ENCODE results near the gene ARMC9. TPM values are rescaled to one million over a fixed set of nuclear protein-coding genes. Genes with fewer than 3 reads are reported as not detected.

ARMC9 gene
- total RNA-seq, 1 experiment from 2014 or later = 16.4 TPM

GRCh38 chr2:231223001-231223375 is 24.6 kb downstream of the ARMC9 start:
- no peak overlapping the region for H3K27ac ChIP-seq (ENCODE audit: low read depth, low read length)
- DNase-seq (ENCODE audit: low read depth, low spot score) (no peak), ATAC-seq (no peak)
- BruUV-seq (replicated peaks) = no TSS peak
- H3K79me2 ChIP-seq (ENCODE audit: insufficient read depth, low read length) = no peaks in the 10 kb centered on the region
- no peaks in the 10 kb centered on the region for H3K27me3 ChIP-seq (ENCODE audit: insufficient read depth, low read length)
- no peaks in the 10 kb centered on the region for H3K9me3 ChIP-seq (ENCODE audit: control insufficient read depth in 1 of 2, insufficient read depth in 1 of 2, low read depth in 1 of 2, low read length in 2 of 2)
- H3K4me2 ChIP-seq (ENCODE audit: low read length) = no peak overlapping the region
- no peaks in the 10 kb centered on the region for H4K20me1 ChIP-seq (ENCODE audit: insufficient read depth)
- H2AFZ ChIP-seq (ENCODE audit: low read depth, low read length, poor library complexity, severe bottlenecking) = no peak overlapping the region
- ChIA-PET RAD21 (ENCODE audit: low non-redundant PET in 1 of 2, low total read pairs in 2 of 2, uncharacterized antibody in 2 of 2, unreplicated experiment in 2 of 2) (no interaction called here), CTCF (no interaction called here), POLR2A (no interaction called here)
- H3K9ac ChIP-seq (ENCODE audit: low read length) = no peak overlapping the region
- H3K36me3 ChIP-seq (ENCODE audit: control insufficient read depth in 1 of 2, insufficient read depth in 2 of 2, low read length in 2 of 2) = peaks cover 0 to 9% of the 10 kb centered on the region in 2 experiments; a peak in 1 of 4 replicates
- TF ChIP-seq CEBPB (IDR thresholded peaks at IDR 0.05; ENCODE audit: low read depth) = no peak
- TF ChIP-seq ATF3 (IDR thresholded peaks at IDR 0.05) = no peak
- no peak for TF ChIP-seq RAD21 (IDR thresholded peaks at IDR 0.05; ENCODE audit: low read depth)
- H3K9me2 ChIP-seq (ENCODE audit: insufficient read depth) = no peaks in the 10 kb centered on the region
- H3K4me3 ChIP-seq (replicated peaks in 1 of 2; ENCODE audit: low read depth in 1 of 2, low read length in 2 of 2) = no peak overlapping the region
- intact Hi-C loops (cut with micrococcal nuclease) = no loop called here
- H3K4me1 ChIP-seq (ENCODE audit: control insufficient read depth in 1 of 2, insufficient read depth in 2 of 2, low read length in 2 of 2) = no peaks in the 10 kb centered on the region

GRCh38 chr2:231223458-231223976 is 25.1 kb downstream of the ARMC9 start:
- Histone ChIP-seq H3K9me2 (ENCODE audit: insufficient read depth) (no peaks in the 10 kb centered on the region), H3K4me3 (replicated peaks in 1 of 2; ENCODE audit: low read depth in 1 of 2, low read length in 2 of 2) (no peak overlapping the region), H3K27ac (ENCODE audit: low read depth, low read length) (no peak overlapping the region), H3K36me3 (ENCODE audit: control insufficient read depth in 1 of 2, insufficient read depth in 2 of 2, low read length in 2 of 2) (peaks cover 0 to 7% of the 10 kb centered on the region in 2 experiments; a peak in 1 of 4 replicates), H3K27me3 (ENCODE audit: insufficient read depth, low read length) (no peaks in the 10 kb centered on the region), H2AFZ (ENCODE audit: low read depth, low read length, poor library complexity, severe bottlenecking) (no peak overlapping the region), H3K4me2 (ENCODE audit: low read length) (no peak overlapping the region), H3K4me1 (ENCODE audit: control insufficient read depth in 1 of 2, insufficient read depth in 2 of 2, low read length in 2 of 2) (no peaks in the 10 kb centered on the region), H3K9me3 (ENCODE audit: control insufficient read depth in 1 of 2, insufficient read depth in 1 of 2, low read depth in 1 of 2, low read length in 2 of 2) (no peaks in the 10 kb centered on the region), H3K79me2 (ENCODE audit: insufficient read depth, low read length) (no peaks in the 10 kb centered on the region), H4K20me1 (ENCODE audit: insufficient read depth) (no peaks in the 10 kb centered on the region), H3K9ac (ENCODE audit: low read length) (no peak overlapping the region)
- ChIA-PET CTCF (no interaction called here), RAD21 (ENCODE audit: low non-redundant PET in 1 of 2, low total read pairs in 2 of 2, uncharacterized antibody in 2 of 2, unreplicated experiment in 2 of 2) (interaction anchor here in 1 of 2 experiments (0.5 kb wide), 1 partner anchor 176 kb away, joined by 3 read pairs; no protein-coding TSS in a partner anchor), POLR2A (no interaction called here)
- BruUV-seq (replicated peaks) = no TSS peak
- ATAC-seq (no peak), DNase-seq (ENCODE audit: low read depth, low spot score) (no peak)
- no peak for TF ChIP-seq MAX (IDR thresholded peaks at IDR 0.05)
- no peak for TF ChIP-seq SP1 (IDR thresholded peaks at IDR 0.05; ENCODE audit: low read depth)
- TF ChIP-seq RAD21 (IDR thresholded peaks at IDR 0.05; ENCODE audit: low read depth) = no peak
- intact Hi-C loops (cut with micrococcal nuclease) = no loop called here
